Smooth muscle cell (in vitro differentiated cells): Measurements from ENCODE around the gene AGPAT3. TPM values are rescaled to one million over a fixed set of nuclear protein-coding genes. Genes with fewer than 3 reads are reported as not detected.

Source experiments
- DNase-seq: peaks from one replicate; lab custom pipeline; 2025; ENCODE audit not compliant: unreplicated experiment; lab: John Stamatoyannopoulos, UW
- H2AFZ ChIP-seq: fragments of 200-600 bp; sonication (generic); 2 replicates; pipeline ENCODE4 v1.6.0; 2016; ENCODE audit warnings: antibody characterized with exemption, low read depth, mild to moderate bottlenecking
- H3F3A ChIP-seq: fragments of 200-600 bp; sonication (generic); 2 replicates; pipeline ENCODE4 v1.6.0; 2017; ENCODE audit warnings: antibody characterized with exemption, low read depth
- H3K27ac ChIP-seq: fragments of 200-600 bp; sonication (generic); 2 replicates; pipeline ENCODE4 v1.5.1; 2016; ENCODE audit warnings: low read depth, mild to moderate bottlenecking
- H3K27me3 ChIP-seq: fragments of 200-600 bp; sonication (generic); 2 replicates; pipeline ENCODE4 v1.6.1; 2016; ENCODE audit warnings: low read depth, mild to moderate bottlenecking
- H3K36me3 ChIP-seq: fragments of 200-600 bp; sonication (generic); 2 replicates; pipeline ENCODE4 v1.5.1; 2016; ENCODE audit warnings: low read depth
- H3K4me1 ChIP-seq: fragments of 200-600 bp; sonication (generic); 2 replicates; pipeline ENCODE4 v1.5.1; 2016; ENCODE audit warnings: low read depth
- H3K4me2 ChIP-seq: fragments of 200-600 bp; sonication (generic); 2 replicates; pipeline ENCODE4 v1.6.0; 2016; ENCODE audit warnings: mild to moderate bottlenecking
- H3K4me3 ChIP-seq: fragments of 200-600 bp; sonication (generic); 2 replicates; pipeline ENCODE4 v1.5.1; 2016; ENCODE audit warnings: mild to moderate bottlenecking
- H3K79me2 ChIP-seq: fragments of 200-600 bp; sonication (generic); 2 replicates; pipeline ENCODE4 v1.6.0; 2016; ENCODE audit warnings: low read depth, mild to moderate bottlenecking
- H3K9ac ChIP-seq: fragments of 200-600 bp; sonication (generic); 2 replicates; pipeline ENCODE4 v1.6.0; 2016; ENCODE audit warnings: low read depth
- H3K9me3 ChIP-seq: fragments of 200-600 bp; sonication (generic); replicated peaks from 2 replicates; pipeline ENCODE4 v1.5.1; 2016; ENCODE audit warnings: low read depth
- H4K20me1 ChIP-seq: fragments of 200-600 bp; sonication (generic); 2 replicates; pipeline ENCODE4 v1.6.0; 2016; ENCODE audit warnings: low read depth
- CTCF ChIP-seq: fragments of 200-600 bp; sonication (generic); IDR thresholded peaks from 2 replicates; pipeline ENCODE4 v1.5.1; 2017; ENCODE audit warnings: borderline replicate concordance, mild to moderate bottlenecking, antibody characterized with exemption; ENCODE audit not compliant: insufficient read depth, poor library complexity, severe bottlenecking
- WGBS: methylation state at CpG from one replicate; pipeline ENCODE4 v1.1.7; 2016; ENCODE audit warnings: low lambda C conversion rate; 5-methylcytosine and 5-hydroxymethylcytosine counted together
- polyA plus RNA-seq: library from polyadenylated mRNA; unstranded; fragments of >200 nt; fragmentation: Nextera tagmentation; extraction: Ambion mirVana; gene quantifications from 2 replicates; pipeline ENCODE4 v1.2.1, GENCODE V29; 2016
- total RNA-seq: library from RNA; depleted of rRNA; stranded (reverse); fragments of >200 nt; gene quantifications from 2 replicates; pipeline ENCODE4 v1.2.3, GENCODE V29; 2014

AGPAT3 gene
- total and polyA plus RNA-seq, 2 experiments from 2014 or later = 10.9 to 17.2 TPM

GRCh38 chr21:43859747-43860214 lies 5.2 kb upstream of the AGPAT3 start:
- WGBS = 84% methylated on average over 8 of the region's 8 CpGs
- H3K9me3 ChIP-seq = no peaks in the 10 kb centered on the region
- no peaks in the 10 kb centered on the region for H3F3A ChIP-seq
- DNase-seq = no peak
- H3K4me1 ChIP-seq = no peaks in the 10 kb centered on the region
- TF ChIP-seq CTCF = no peak
- H3K9ac ChIP-seq = no peak overlapping the region
- H3K27ac ChIP-seq = no peak overlapping the region
- H3K36me3 ChIP-seq = no peaks in the 10 kb centered on the region
- no peaks in the 10 kb centered on the region for H3K27me3 ChIP-seq
- H3K4me2 ChIP-seq = no peak overlapping the region
- H4K20me1 ChIP-seq = no peaks in the 10 kb centered on the region
- H2AFZ ChIP-seq = no peak overlapping the region
- no peak overlapping the region for H3K4me3 ChIP-seq
- H3K79me2 ChIP-seq = no peaks in the 10 kb centered on the region

- no peak for DNase-seq
- no peak for TF ChIP-seq CTCF
These were observed 3.3 kb upstream of the AGPAT3 start for GRCh38 chr21:43861706-43862105.

GRCh38 chr21:43864313-43864961 lies 586 bp upstream of the AGPAT3 start:
- Histone ChIP-seq H3K4me1 (no peaks in the 10 kb centered on the region), H3K4me3 (peak overlapping the region; percentile 67), H3K27me3 (no peaks in the 10 kb centered on the region), H3K9ac (no peak overlapping the region), H3K9me3 (no peaks in the 10 kb centered on the region), H3F3A (no peaks in the 10 kb centered on the region), H4K20me1 (peaks cover 31% of the 10 kb centered on the region), H3K4me2 (peak overlapping the region; percentile 95), H3K36me3 (no peaks in the 10 kb centered on the region), H3K27ac (no peak overlapping the region), H2AFZ (peak overlapping the region; percentile 81), H3K79me2 (peaks cover 31% of the 10 kb centered on the region)
- TF ChIP-seq CTCF = no peak
- WGBS = under 1% methylated on average over 32 of the region's 81 CpGs
- DNase-seq = no peak

More at GRCh38 chr21:43861706-43862105, 3.3 kb upstream of the AGPAT3 start:
- Histone ChIP-seq H3K27me3 (no peaks in the 10 kb centered on the region), H4K20me1 (peaks cover 3% of the 10 kb centered on the region), H3K9ac (no peak overlapping the region), H3K36me3 (no peaks in the 10 kb centered on the region), H3K4me3 (no peak overlapping the region), H3K4me2 (no peak overlapping the region), H2AFZ (no peak overlapping the region), H3F3A (no peaks in the 10 kb centered on the region), H3K9me3 (no peaks in the 10 kb centered on the region), H3K79me2 (peaks cover 4% of the 10 kb centered on the region), H3K4me1 (no peaks in the 10 kb centered on the region), H3K27ac (no peak overlapping the region)
- 96% methylated on average over 8 of the region's 8 CpGs for WGBS
